Fibroblast of lung (primary cell): ENCODE measurements around the gene ARPP19.

Experiments used
- CTCF ChIP-seq, 2 donors: IDR thresholded peaks in 1 of 2; conservative IDR thresholded peaks in 1 of 2; 1 replicate in 1 of 2; 2 replicates in 1 of 2; pipeline ENCODE4 v1.5.1; 2011 to 2012; ENCODE audit warnings: low read length in 2 of 2, control low read depth in 1 of 2, inconsistent platforms in 1 of 2, low read depth in 1 of 2, mild to moderate bottlenecking in 1 of 2
- EZH2 ChIP-seq: IDR thresholded peaks from 2 replicates; pipeline ENCODE4 v1.5.1; 2012; ENCODE audit warnings: low read length, control low read depth, mild to moderate bottlenecking; ENCODE audit errors: missing control alignments

- TF ChIP-seq EZH2 (no peak), CTCF (conservative IDR thresholded peaks at IDR 0.05 in 1 of 2, IDR thresholded peaks at IDR 0.05 in 1 of 2; ENCODE audit: low read depth in 1 of 2, low read length in 2 of 2) (no peak)
Measured at GRCh38 chr15:52559022-52559421, 9.8 kb downstream of the ARPP19 start.
